Liver (tissue), 9 donors: ENCODE data around the gene FRA10AC1. TPM values are rescaled to one million over a fixed set of nuclear protein-coding genes. Genes with fewer than 3 reads are reported as not detected.

Experiments used
- DNase-seq: peaks from one replicate; pipeline ENCODE4 v3.0.0-alpha.2; 2017; ENCODE audit warnings: low spot score
- H3K27ac ChIP-seq, 2 donors: one replicate each; pipeline ENCODE4 v1.7.0; 2013; ENCODE audit warnings: inconsistent platforms in 2 of 2, low read length in 2 of 2, control low read depth in 1 of 2, low read depth in 1 of 2, mild to moderate bottlenecking in 1 of 2
- H3K27me3 ChIP-seq, 4 donors: one replicate each; pipeline versions ENCODE4 v1.6.1 to v1.7.0; 2013; ENCODE audit warnings: low read length in 3 of 4, inconsistent platforms in 1 of 4, mild to moderate bottlenecking in 1 of 4, moderate library complexity in 1 of 4; ENCODE audit not compliant: control insufficient read depth in 4 of 4, insufficient read depth in 4 of 4
- H3K36me3 ChIP-seq, 4 donors: one replicate each; pipeline versions ENCODE4 v1.6.1 to v1.7.0; 2013; ENCODE audit warnings: low read length in 3 of 4, mild to moderate bottlenecking in 3 of 4, low read depth in 1 of 4, moderate library complexity in 1 of 4; ENCODE audit not compliant: control insufficient read depth in 4 of 4, insufficient read depth in 3 of 4
- H3K4me1 ChIP-seq, 4 donors: one replicate each; pipeline versions ENCODE4 v1.6.1 to v1.7.0; 2013; ENCODE audit warnings: low read length in 3 of 4, mild to moderate bottlenecking in 3 of 4, moderate library complexity in 1 of 4; ENCODE audit not compliant: control insufficient read depth in 4 of 4, insufficient read depth in 4 of 4
- H3K4me3 ChIP-seq, 3 donors: one replicate each; pipeline versions ENCODE4 v1.6.1 to v1.7.0; 2013; ENCODE audit warnings: low read length in 3 of 3, control low read depth in 1 of 3, low read depth in 1 of 3, mild to moderate bottlenecking in 1 of 3
- H3K9ac ChIP-seq, 2 donors: one replicate each; pipeline ENCODE4 v1.7.0; 2013; ENCODE audit warnings: low read length in 2 of 2, mild to moderate bottlenecking in 2 of 2, moderate library complexity in 2 of 2, control low read depth in 1 of 2, low read depth in 1 of 2
- H3K9me3 ChIP-seq, 4 donors: one replicate each; pipeline versions ENCODE4 v1.6.1 to v1.7.0; 2013; ENCODE audit warnings: low read length in 3 of 4; ENCODE audit not compliant: control insufficient read depth in 4 of 4
- EGR1 ChIP-seq, 2 donors: IDR thresholded peaks; 2 replicates each; pipeline ENCODE4 v1.6.1; 2016 to 2018; ENCODE audit warnings: antibody characterized with exemption in 2 of 2, low read depth in 2 of 2
- FOXA2 ChIP-seq: IDR thresholded peaks from 2 replicates; pipeline ENCODE4 v1.6.1; 2016; ENCODE audit warnings: antibody characterized with exemption
- GABPA ChIP-seq, 2 donors: IDR thresholded peaks in 1 of 2; conservative IDR thresholded peaks in 1 of 2; 2 replicates each; pipeline ENCODE4 v1.6.1; 2016; ENCODE audit warnings: antibody characterized with exemption in 2 of 2, mild to moderate bottlenecking in 1 of 2, moderate library complexity in 1 of 2
- HNF4A ChIP-seq, 2 donors: conservative IDR thresholded peaks; 2 replicates each; pipeline ENCODE4 v1.6.1; 2016; ENCODE audit warnings: antibody characterized with exemption in 2 of 2, mild to moderate bottlenecking in 2 of 2
- JUND ChIP-seq, 2 donors: IDR thresholded peaks; 2 replicates each; pipeline ENCODE4 v1.6.1; 2016; ENCODE audit warnings: antibody characterized with exemption in 2 of 2
- RAD21 ChIP-seq, 2 donors: IDR thresholded peaks; 2 replicates each; pipeline ENCODE4 v1.6.1; 2016; ENCODE audit warnings: antibody characterized with exemption in 2 of 2, mild to moderate bottlenecking in 2 of 2
- SP1 ChIP-seq: IDR thresholded peaks from 2 replicates; pipeline ENCODE4 v1.6.1; 2018; ENCODE audit warnings: antibody characterized with exemption, mild to moderate bottlenecking
- TAF1 ChIP-seq: conservative IDR thresholded peaks from 2 replicates; pipeline ENCODE4 v1.6.1; 2016; ENCODE audit warnings: antibody characterized with exemption, mild to moderate bottlenecking
- YY1 ChIP-seq: IDR thresholded peaks from 2 replicates; pipeline ENCODE4 v1.6.1; 2016; ENCODE audit warnings: antibody characterized with exemption, mild to moderate bottlenecking
- WGBS: extraction: QIAGEN DNeasy Blood & Tissue Kit; methylation state at CpG from one replicate; pipeline ENCODE4 v1.1.7; 2013; 5-methylcytosine and 5-hydroxymethylcytosine counted together
- polyA plus RNA-seq, 2 donors: library from polyadenylated mRNA; stranded (reverse) in 1 of 2; unstranded in 1 of 2; fragments of 200-250 nt in 1 of 2; fragments of >200 nt in 1 of 2; fragmentation: Nextera tagmentation in 1 of 2; extraction: Ambion mirVana in 1 of 2; gene quantifications; one replicate each; pipeline versions ENCODE4 v1.2.1 to v1.2.3, GENCODE V29; 2013 to 2015
- total RNA-seq, 2 donors: library from RNA; depleted of rRNA; stranded (reverse); fragments of >200 nt; gene quantifications; one replicate each; pipeline ENCODE4 v1.2.3, GENCODE V29; 2014
- TF ChIP-seq, protein P1 (sequence below): IDR thresholded peaks from 2 replicates; pipeline ENCODE4 v1.6.1; 2016; ENCODE audit warnings: antibody characterized with exemption
- TF ChIP-seq, protein P2 (sequence below): IDR thresholded peaks from 2 replicates; pipeline ENCODE4 v1.6.1; 2016; ENCODE audit warnings: antibody characterized with exemption
- TF ChIP-seq, protein P3 (sequence below): IDR thresholded peaks from 2 replicates; pipeline ENCODE4 v1.6.1; 2016; ENCODE audit warnings: antibody characterized with exemption, mild to moderate bottlenecking
- TF ChIP-seq, protein P4 (sequence below): fragments of 150-350 bp; IDR thresholded peaks from 2 replicates; pipeline ENCODE4 v1.5.1; 2017; ENCODE audit warnings: improper control_type of control experiment, low read depth, low read length; ENCODE audit not compliant: missing input control
- donor health status: healthy.
- donor health status: healthy.
- donor health status: healthy.
- donor health status: healthy.
- donor health status: healthy.

FRA10AC1 gene
- total and polyA plus RNA-seq, 4 donors, result 2.5 to 19.2 (median 5.8) TPM

DNA sequence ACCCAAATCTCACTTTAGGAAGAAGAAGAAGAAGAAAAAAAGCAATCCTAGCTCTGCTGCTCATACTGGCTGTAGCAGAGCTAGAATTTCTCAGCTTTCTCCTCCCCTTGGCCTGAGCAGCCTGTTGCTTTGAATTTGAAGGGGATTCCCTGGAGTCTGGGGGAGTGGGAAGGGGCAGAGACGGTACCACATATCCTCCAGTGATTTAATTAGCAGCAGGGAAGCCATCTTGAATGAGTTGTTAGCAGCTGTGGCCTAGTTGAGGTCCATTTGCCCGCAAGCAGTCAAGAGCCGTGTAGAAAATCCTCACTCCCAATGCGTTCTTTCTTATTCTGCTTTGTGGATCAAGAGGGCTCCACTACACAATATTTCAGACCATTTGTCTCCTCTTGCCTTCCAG is 73.5 kb downstream of the FRA10AC1 start (continued):
- TF ChIP-seq HNF4A (conservative IDR thresholded peaks at IDR 0.05) (no peak), EGR1 (IDR thresholded peaks at IDR 0.05; ENCODE audit: low read depth in 2 of 2) (no peak), YY1 (no peak)

DNA sequence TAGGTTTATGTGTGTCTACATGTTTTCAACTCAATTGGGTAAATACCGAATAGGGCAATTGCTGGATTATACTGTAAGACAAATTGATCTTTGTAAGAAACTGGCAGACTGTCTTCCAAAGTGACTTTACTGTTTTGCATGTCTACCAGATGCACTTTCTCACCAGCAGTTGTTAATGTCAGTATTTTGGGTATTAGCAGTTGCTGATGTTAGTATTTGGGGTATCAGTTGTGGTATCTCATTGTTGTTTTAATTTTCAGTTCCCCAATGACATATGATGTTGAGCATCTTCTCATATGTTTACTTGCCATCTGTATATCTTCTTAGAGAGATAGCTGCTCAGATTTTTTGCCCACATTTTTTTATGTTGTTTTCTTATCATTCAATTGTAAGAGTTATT is 79.5 kb downstream of the FRA10AC1 start:
- no peak for DNase-seq
- no peaks in the 10 kb centered on the region for H3K9me3 ChIP-seq
- H3K9ac ChIP-seq, result no peak overlapping the region
- no peaks in the 10 kb centered on the region for H3K27me3 ChIP-seq
- H3K4me3 ChIP-seq, result no peak overlapping the region
- WGBS, result 96% methylated on average over 1 of the region's 1 CpG
- no peak for TF ChIP-seq FOXA2
- no peaks in the 10 kb centered on the region for H3K4me1 ChIP-seq
- no peak overlapping the region for H3K27ac ChIP-seq
- no peaks in the 10 kb centered on the region for H3K36me3 ChIP-seq

DNA sequence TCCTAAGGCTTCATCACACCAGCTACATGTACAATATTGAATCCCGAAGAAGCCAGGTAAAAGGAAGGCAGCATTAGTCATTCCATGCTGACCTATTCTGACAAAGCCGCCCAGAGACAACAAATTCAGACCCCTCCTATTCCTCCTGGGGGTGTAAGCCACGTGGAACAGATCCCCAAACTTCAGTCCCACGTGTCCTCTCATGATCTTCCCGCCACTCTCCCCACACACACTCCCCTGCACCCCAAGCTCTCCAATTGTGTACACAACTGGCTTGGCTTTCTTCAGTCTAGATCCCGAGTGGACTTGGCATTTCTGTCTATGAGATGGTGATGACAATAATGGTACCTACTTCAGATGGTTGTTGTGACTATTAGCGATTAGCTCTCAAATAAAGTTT is 81.5 kb downstream of the FRA10AC1 start:
- Histone ChIP-seq H3K4me3 (no peak overlapping the region), H3K9me3 (no peaks in the 10 kb centered on the region), H3K9ac (no peak overlapping the region), H3K4me1 (no peaks in the 10 kb centered on the region), H3K27me3 (no peaks in the 10 kb centered on the region), H3K36me3 (no peaks in the 10 kb centered on the region), H3K27ac (no peak overlapping the region)
- no peak for DNase-seq
- no peak for TF ChIP-seq YY1
- no peak for TF ChIP-seq GABPA (IDR thresholded peaks at IDR 0.05 in 1 of 2, conservative IDR thresholded peaks at IDR 0.05 in 1 of 2)
- TF ChIP-seq RAD21 (IDR thresholded peaks at IDR 0.05), result no peak
- TF ChIP-seq TAF1, result no peak
- no peak for TF ChIP-seq SP1
- TF ChIP-seq, protein P1, sequence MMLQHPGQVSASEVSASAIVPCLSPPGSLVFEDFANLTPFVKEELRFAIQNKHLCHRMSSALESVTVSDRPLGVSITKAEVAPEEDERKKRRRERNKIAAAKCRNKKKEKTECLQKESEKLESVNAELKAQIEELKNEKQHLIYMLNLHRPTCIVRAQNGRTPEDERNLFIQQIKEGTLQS, result no peak
- TF ChIP-seq, protein P2, sequence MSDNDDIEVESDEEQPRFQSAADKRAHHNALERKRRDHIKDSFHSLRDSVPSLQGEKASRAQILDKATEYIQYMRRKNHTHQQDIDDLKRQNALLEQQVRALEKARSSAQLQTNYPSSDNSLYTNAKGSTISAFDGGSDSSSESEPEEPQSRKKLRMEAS, result no peak
- TF ChIP-seq, protein P3, sequence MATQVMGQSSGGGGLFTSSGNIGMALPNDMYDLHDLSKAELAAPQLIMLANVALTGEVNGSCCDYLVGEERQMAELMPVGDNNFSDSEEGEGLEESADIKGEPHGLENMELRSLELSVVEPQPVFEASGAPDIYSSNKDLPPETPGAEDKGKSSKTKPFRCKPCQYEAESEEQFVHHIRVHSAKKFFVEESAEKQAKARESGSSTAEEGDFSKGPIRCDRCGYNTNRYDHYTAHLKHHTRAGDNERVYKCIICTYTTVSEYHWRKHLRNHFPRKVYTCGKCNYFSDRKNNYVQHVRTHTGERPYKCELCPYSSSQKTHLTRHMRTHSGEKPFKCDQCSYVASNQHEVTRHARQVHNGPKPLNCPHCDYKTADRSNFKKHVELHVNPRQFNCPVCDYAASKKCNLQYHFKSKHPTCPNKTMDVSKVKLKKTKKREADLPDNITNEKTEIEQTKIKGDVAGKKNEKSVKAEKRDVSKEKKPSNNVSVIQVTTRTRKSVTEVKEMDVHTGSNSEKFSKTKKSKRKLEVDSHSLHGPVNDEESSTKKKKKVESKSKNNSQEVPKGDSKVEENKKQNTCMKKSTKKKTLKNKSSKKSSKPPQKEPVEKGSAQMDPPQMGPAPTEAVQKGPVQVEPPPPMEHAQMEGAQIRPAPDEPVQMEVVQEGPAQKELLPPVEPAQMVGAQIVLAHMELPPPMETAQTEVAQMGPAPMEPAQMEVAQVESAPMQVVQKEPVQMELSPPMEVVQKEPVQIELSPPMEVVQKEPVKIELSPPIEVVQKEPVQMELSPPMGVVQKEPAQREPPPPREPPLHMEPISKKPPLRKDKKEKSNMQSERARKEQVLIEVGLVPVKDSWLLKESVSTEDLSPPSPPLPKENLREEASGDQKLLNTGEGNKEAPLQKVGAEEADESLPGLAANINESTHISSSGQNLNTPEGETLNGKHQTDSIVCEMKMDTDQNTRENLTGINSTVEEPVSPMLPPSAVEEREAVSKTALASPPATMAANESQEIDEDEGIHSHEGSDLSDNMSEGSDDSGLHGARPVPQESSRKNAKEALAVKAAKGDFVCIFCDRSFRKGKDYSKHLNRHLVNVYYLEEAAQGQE, result no peak
- TF ChIP-seq FOXA2, result no peak
- TF ChIP-seq, protein P4, sequence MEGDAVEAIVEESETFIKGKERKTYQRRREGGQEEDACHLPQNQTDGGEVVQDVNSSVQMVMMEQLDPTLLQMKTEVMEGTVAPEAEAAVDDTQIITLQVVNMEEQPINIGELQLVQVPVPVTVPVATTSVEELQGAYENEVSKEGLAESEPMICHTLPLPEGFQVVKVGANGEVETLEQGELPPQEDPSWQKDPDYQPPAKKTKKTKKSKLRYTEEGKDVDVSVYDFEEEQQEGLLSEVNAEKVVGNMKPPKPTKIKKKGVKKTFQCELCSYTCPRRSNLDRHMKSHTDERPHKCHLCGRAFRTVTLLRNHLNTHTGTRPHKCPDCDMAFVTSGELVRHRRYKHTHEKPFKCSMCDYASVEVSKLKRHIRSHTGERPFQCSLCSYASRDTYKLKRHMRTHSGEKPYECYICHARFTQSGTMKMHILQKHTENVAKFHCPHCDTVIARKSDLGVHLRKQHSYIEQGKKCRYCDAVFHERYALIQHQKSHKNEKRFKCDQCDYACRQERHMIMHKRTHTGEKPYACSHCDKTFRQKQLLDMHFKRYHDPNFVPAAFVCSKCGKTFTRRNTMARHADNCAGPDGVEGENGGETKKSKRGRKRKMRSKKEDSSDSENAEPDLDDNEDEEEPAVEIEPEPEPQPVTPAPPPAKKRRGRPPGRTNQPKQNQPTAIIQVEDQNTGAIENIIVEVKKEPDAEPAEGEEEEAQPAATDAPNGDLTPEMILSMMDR, result no peak
- no peak for TF ChIP-seq JUND (IDR thresholded peaks at IDR 0.05)
- WGBS, result 82% methylated on average over 7 of the region's 7 CpGs

Other genes with a start within 250 kb of the FRA10AC1 start
- 1 to 10 TPM; 4.0 to 5.7 TPM for gene MYOF, start 220.3 kb downstream of the FRA10AC1 start, total RNA-seq
- gene MYOF, start 220.3 kb downstream of the FRA10AC1 start, polyA plus RNA-seq, result 1 to 10 TPM in 1 of 2 donors, under 1 TPM in 1; 0.89 to 2.5 TPM
- 1 to 10 TPM in 1 of 2 donors, under 1 TPM in 1; under 0.01 to 4.1 TPM for gene CEP55, start 206.0 kb downstream of the FRA10AC1 start, total RNA-seq
- under 1 TPM; 0.10 to 0.82 TPM for gene CEP55, start 206.0 kb downstream of the FRA10AC1 start, polyA plus RNA-seq
- gene FFAR4, start 135.9 kb downstream of the FRA10AC1 start, total RNA-seq, result under 1 TPM; 0.14 to 0.17 TPM
- gene FFAR4, start 135.9 kb downstream of the FRA10AC1 start, polyA plus RNA-seq, result under 1 TPM; 0.21 to 0.28 TPM
- gene RBP4, start 101.4 kb downstream of the FRA10AC1 start, total RNA-seq, result 1,000 to 10,000 TPM; 1,174 to 2,873 TPM
- over 10,000 TPM in 1 of 2 donors, 1,000 to 10,000 TPM in 1; 5,034 to 10,329 TPM for gene RBP4, start 101.4 kb downstream of the FRA10AC1 start, polyA plus RNA-seq
- not detected for gene PDE6C, start 90.1 kb downstream of the FRA10AC1 start, total RNA-seq
- gene PDE6C, start 90.1 kb downstream of the FRA10AC1 start, polyA plus RNA-seq, result not detected
- gene LGI1, start 55.3 kb upstream of the FRA10AC1 start, total RNA-seq, result 1 to 10 TPM in 1 of 2 donors, not detected in 1; 1.2 TPM
- gene LGI1, start 55.3 kb upstream of the FRA10AC1 start, polyA plus RNA-seq, result 1 to 10 TPM in 1 of 2 donors, under 1 TPM in 1; 0.28 to 1.1 TPM
- gene SLC35G1, start 191.4 kb upstream of the FRA10AC1 start, total RNA-seq, result 1 to 10 TPM; 3.1 to 7.6 TPM
- 1 to 10 TPM; 2.2 to 3.4 TPM for gene SLC35G1, start 191.4 kb upstream of the FRA10AC1 start, polyA plus RNA-seq